GM12891 (cell line): ENCODE measurements around the gene ARL4D.

ENCODE experiments used
- POLR2A ChIP-seq: IDR thresholded peaks from 2 replicates; pipeline ENCODE4 v1.6.1; 2011; ENCODE audit warnings: low read depth, low read length, control low read depth
- POLR2AphosphoS5 ChIP-seq: IDR thresholded peaks from 2 replicates; pipeline ENCODE4 v1.6.1; 2011; ENCODE audit warnings: low read depth, low read length, control low read depth
- POU2F2 ChIP-seq: IDR thresholded peaks from 2 replicates; pipeline ENCODE4 v1.6.1; 2011; ENCODE audit warnings: low read depth, mild to moderate bottlenecking, control low read depth, low read length, moderate library complexity
- TAF1 ChIP-seq: IDR thresholded peaks from 2 replicates; pipeline ENCODE4 v1.6.1; 2011; ENCODE audit warnings: low read depth, low read length, control low read depth

GRCh38 chr17:43349142-43349541 is 49.7 kb upstream of the ARL4D start:
- TF ChIP-seq POLR2AphosphoS5 (no peak), POLR2A (no peak), POU2F2 (no peak), TAF1 (no peak)
